ENCODE measurements around the gene USF2. TPM values are rescaled to one million over a fixed set of nuclear protein-coding genes. Genes with fewer than 3 reads are reported as not detected.

USF2 gene
- total and polyA plus RNA-seq, 7 experiments from 2014 or later = 6.8 to 256 (median 218) TPM

DNA sequence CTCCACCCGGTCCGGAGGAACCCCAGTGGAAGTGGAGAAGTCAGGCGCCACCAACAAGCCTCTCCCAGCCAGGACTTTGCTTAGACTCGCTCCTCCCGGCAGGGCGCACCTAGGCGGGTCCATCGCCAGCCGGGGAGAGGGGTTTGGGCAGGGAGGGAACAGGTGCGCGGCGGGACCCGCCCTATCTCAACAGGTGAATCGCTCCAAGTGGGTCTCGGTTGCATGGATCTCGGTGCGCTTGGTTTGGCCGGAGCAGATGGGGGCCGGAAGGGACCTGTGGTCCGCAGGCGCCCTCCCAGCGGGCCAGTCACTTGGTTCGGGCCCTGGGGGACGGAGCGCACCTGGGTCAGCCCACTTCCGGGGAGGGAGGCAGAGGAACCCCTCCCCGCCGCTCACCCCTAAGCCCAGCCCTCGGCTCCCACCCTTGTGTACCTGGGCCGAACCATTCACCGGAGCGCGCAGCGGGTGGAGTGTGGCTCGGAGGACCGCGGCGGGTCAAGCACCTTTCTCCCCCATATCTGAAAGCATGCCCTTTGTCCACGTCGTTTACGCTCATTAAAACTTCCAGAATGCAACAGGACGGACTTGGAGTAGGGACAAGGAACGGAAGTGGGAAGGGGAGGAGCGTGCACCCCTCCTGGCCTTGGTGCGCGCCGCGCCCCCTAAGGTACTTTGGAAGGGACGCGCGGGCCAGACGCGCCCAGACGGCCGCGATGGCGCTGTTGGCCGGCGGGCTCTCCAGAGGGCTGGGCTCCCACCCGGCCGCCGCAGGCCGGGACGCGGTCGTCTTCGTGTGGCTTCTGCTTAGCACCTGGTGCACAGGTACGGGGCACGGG lies 20.2 kb upstream of the USF2 start, which contains the start of gene LSR:
Gene LSR (plus strand): TSS at position 693 of the 836 bp plus-strand sequence. CDS start 21 bp downstream, at position 714.
- no peaks in the 10 kb centered on the region for H3K27me3 ChIP-seq (ENCODE audit: control insufficient read depth in 2 of 2, insufficient read depth in 2 of 2, low read length in 2 of 2)
- DNase-seq (peak; percentile 40 to 77 (median 71)), ATAC-seq (peak; percentile 92)
- intact Hi-C loops (cut with micrococcal nuclease) = loop anchor here in 1 of 2 donors (1.0 kb wide), 3 partner anchors 20 to 107 kb away; partner anchors contain the start of gene USF2
- ChIA-PET POLR2A (interaction anchor here (1.0 to 1.2 kb wide), 2 partner anchors 37 to 43 kb away, joined by 3 to 10 read pairs; no protein-coding TSS in a partner anchor), CTCF (interaction anchor here (1.1 kb wide), 1 partner anchor 239 kb away, joined by 4 read pairs; no protein-coding TSS in a partner anchor)
- H3K36me3 ChIP-seq (ENCODE audit: control insufficient read depth in 2 of 3, insufficient read depth in 3 of 3, low read length in 3 of 3) = no peaks in the 10 kb centered on the region
- H3K27ac ChIP-seq (ENCODE audit: low read depth, low read length) = peak within 1 kb of the TSS; percentile 63
- peak within 1 kb of the TSS; percentile 81 for H3K4me3 ChIP-seq (ENCODE audit: low read length)
- peaks cover 18 to 41% (median 33%) of the 10 kb centered on the region in 7 donors for H3K4me1 Mint-ChIP-seq
- H3K9me3 Mint-ChIP-seq = peaks cover 0 to 14% (median 4%) of the 10 kb centered on the region in 11 donors
- peaks cover 0 to 57% (median 5%) of the 10 kb centered on the region in 5 donors for H3K27me3 Mint-ChIP-seq
- H3K27ac Mint-ChIP-seq = peak within 1 kb of the TSS; percentile 65 to 95 (median 90)
- H3K36me3 Mint-ChIP-seq = peaks cover 0 to 11% (median 7%) of the 10 kb centered on the region in 5 donors
- H3K9me3 ChIP-seq (ENCODE audit: control insufficient read depth in 2 of 3, low read length in 3 of 3) = no peaks in the 10 kb centered on the region
- H3K4me3 Mint-ChIP-seq = peak within 1 kb of the TSS; percentile 87 to 92 (median 92)
- peaks cover 0 to 4% of the 10 kb centered on the region in 2 donors for H3K4me1 ChIP-seq (ENCODE audit: control insufficient read depth in 2 of 2, insufficient read depth in 2 of 2, low read length in 2 of 2)

DNA sequence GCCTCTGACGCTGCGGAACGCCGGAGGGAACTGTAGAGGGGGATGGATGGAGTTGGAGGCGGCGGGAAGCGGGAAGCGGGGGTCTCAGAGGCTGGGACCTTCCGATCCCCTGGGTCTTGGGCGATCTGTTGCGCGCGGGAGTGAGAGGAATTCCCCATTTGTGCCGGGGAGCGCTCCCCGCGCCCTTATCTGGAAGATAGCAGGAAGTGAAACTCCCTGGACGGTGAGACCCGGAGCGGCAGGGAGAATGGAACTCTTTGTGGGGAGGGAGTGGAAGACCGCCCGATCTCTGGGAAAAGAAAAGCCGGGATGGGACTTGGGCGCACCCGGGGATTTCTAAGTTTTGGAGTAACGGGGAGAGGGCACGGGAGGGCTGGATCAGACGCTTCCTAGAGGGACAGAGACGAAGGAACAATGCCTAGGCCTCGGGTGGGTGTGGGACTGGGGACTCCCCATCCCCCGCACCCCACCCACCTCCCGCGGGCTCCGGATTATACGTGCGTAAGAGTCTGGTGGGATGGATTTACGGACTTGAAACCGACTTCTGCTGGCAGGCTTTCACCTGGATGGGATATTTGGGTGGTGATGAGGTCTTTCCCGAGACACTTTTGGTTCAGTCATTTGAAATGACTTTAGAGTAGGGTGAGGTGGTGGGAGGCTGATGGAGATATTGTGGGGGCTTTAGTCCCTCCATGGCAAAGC lies 19.5 kb upstream of the USF2 start:
- Histone ChIP-seq H3K4me3 (ENCODE audit: low read length) (peak overlapping the region; percentile 81), H3K9me3 (ENCODE audit: control insufficient read depth in 2 of 3, low read length in 3 of 3) (no peaks in the 10 kb centered on the region), H3K27me3 (ENCODE audit: control insufficient read depth in 2 of 2, insufficient read depth in 2 of 2, low read length in 2 of 2) (no peaks in the 10 kb centered on the region), H3K4me1 (ENCODE audit: control insufficient read depth in 2 of 2, insufficient read depth in 2 of 2, low read length in 2 of 2) (peaks cover 0 to 4% of the 10 kb centered on the region in 2 donors), H3K27ac (ENCODE audit: low read depth, low read length) (peak overlapping the region; percentile 63), H3K36me3 (ENCODE audit: control insufficient read depth in 2 of 3, insufficient read depth in 3 of 3, low read length in 3 of 3) (no peaks in the 10 kb centered on the region)
- DNase-seq (no peak), ATAC-seq (no peak)
- peaks cover 18 to 41% (median 33%) of the 10 kb centered on the region in 7 donors for H3K4me1 Mint-ChIP-seq
- H3K27me3 Mint-ChIP-seq = peaks cover 0 to 52% (median 5%) of the 10 kb centered on the region in 5 donors
- H3K9me3 Mint-ChIP-seq = peaks cover 0 to 11% (median 0%) of the 10 kb centered on the region in 11 donors
- H3K36me3 Mint-ChIP-seq = peaks cover 0 to 11% (median 4%) of the 10 kb centered on the region in 5 donors
- H3K4me3 Mint-ChIP-seq = peak overlapping the region; percentile 87 to 92 (median 92)
- ChIA-PET POLR2A (interaction anchor here (0.5 kb wide), 1 partner anchor 46 kb away, joined by 3 read pairs; no protein-coding TSS in a partner anchor), CTCF (no interaction called here)
- H3K27ac Mint-ChIP-seq = peak overlapping the region; percentile 43 to 95 (median 88)
- intact Hi-C loops (cut with micrococcal nuclease) = no loop called here

DNA sequence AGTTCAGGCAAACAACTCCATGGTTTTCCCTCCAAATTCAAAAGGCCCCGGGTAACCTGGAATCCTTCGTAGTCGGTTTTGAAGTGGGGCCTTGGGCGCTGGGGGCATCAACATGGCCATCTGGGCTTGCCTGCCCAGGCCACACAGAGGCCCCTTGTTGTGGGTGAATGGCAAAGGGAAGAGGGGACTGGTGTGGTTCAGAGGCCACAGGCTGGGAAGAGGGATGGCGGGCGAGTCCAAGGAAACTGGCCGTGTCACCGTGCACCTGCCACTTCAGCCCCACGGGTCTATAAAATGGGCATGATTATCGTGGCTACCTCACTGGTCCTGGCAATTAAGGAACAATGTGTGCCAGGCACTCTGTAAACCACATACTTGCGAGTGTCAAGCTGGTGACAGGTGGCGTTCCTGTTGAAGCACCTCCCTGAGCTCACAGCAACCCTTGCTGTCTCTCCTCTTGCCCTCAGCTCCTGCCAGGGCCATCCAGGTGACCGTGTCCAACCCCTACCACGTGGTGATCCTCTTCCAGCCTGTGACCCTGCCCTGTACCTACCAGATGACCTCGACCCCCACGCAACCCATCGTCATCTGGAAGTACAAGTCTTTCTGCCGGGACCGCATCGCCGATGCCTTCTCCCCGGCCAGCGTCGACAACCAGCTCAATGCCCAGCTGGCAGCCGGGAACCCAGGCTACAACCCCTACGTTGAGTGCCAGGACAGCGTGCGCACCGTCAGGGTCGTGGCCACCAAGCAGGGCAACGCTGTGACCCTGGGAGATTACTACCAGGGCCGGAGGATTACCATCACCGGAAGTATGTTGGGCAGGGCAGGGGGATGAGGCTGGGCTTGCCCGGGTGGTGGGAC lies 18.7 kb upstream of the USF2 start:
- Histone ChIP-seq H3K4me3 (ENCODE audit: low read length) (peak overlapping the region; percentile 81), H3K27ac (ENCODE audit: low read depth, low read length) (no peak overlapping the region), H3K27me3 (ENCODE audit: control insufficient read depth in 2 of 2, insufficient read depth in 2 of 2, low read length in 2 of 2) (no peaks in the 10 kb centered on the region), H3K9me3 (ENCODE audit: control insufficient read depth in 2 of 3, low read length in 3 of 3) (no peaks in the 10 kb centered on the region), H3K4me1 (ENCODE audit: control insufficient read depth in 2 of 2, insufficient read depth in 2 of 2, low read length in 2 of 2) (peaks cover 0 to 4% of the 10 kb centered on the region in 2 donors), H3K36me3 (ENCODE audit: control insufficient read depth in 2 of 3, insufficient read depth in 3 of 3, low read length in 3 of 3) (peaks cover 0 to 4% (median 0%) of the 10 kb centered on the region in 3 experiments)
- DNase-seq (peak in 1 of 9 donors; percentile 19), ATAC-seq (no peak)
- peak overlapping the region; percentile 43 to 92 (median 84) for H3K27ac Mint-ChIP-seq
- H3K9me3 Mint-ChIP-seq = peaks cover 0 to 7% (median 0%) of the 10 kb centered on the region in 11 donors
- ChIA-PET CTCF (interaction anchor here (0.5 to 0.9 kb wide), 2 partner anchors 10 to 1034 kb away, joined by 3 read pairs; no protein-coding TSS in a partner anchor), POLR2A (interaction anchor here (0.5 to 2.1 kb wide), 9 partner anchors 12 to 108 kb away, joined by 3 to 7 read pairs (median 4); no protein-coding TSS in a partner anchor)
- peak overlapping the region; percentile 87 to 92 (median 92) for H3K4me3 Mint-ChIP-seq
- intact Hi-C loops (cut with micrococcal nuclease) = no loop called here
- H3K27me3 Mint-ChIP-seq = peaks cover 0 to 45% (median 0%) of the 10 kb centered on the region in 5 donors
- peaks cover 18 to 41% (median 34%) of the 10 kb centered on the region in 7 donors for H3K4me1 Mint-ChIP-seq
- H3K36me3 Mint-ChIP-seq = peaks cover 0 to 12% (median 4%) of the 10 kb centered on the region in 5 donors

DNA sequence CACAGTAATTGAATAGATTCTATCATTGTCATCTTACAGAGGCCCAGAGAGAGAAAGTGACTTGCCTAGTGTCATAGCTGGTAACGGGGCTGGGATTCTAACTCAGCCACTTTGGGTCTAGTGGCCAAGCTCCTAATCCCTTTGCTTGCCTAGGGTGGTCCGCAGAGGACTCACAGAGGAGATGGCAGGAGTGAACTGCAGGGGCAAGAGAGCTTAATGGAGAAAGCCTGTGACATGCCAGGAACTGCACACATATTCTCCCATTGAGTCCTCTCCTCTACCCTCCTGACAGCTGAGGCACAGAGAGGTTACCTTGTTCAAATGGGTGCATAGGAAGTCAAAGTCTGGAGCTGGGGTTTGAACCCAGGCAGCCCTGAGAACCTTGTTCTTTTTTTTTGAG lies 17.3 kb upstream of the USF2 start:
- peak in 1 of 9 donors; percentile 15 for DNase-seq
- no peaks in the 10 kb centered on the region for H3K27me3 ChIP-seq (ENCODE audit: control insufficient read depth in 2 of 2, insufficient read depth in 2 of 2, low read length in 2 of 2)
- peak overlapping the region in 3 of 10 donors; percentile 10 to 92 (median 16) for H3K4me3 Mint-ChIP-seq
- H3K9me3 Mint-ChIP-seq = peaks cover 0 to 3% (median 0%) of the 10 kb centered on the region in 11 donors
- intact Hi-C loops (cut with micrococcal nuclease) = no loop called here
- H3K36me3 Mint-ChIP-seq = peaks cover 0 to 14% (median 4%) of the 10 kb centered on the region in 5 donors
- H3K36me3 ChIP-seq (ENCODE audit: control insufficient read depth in 2 of 3, insufficient read depth in 3 of 3, low read length in 3 of 3) = peaks cover 0 to 4% (median 0%) of the 10 kb centered on the region in 3 experiments
- H3K9me3 ChIP-seq (ENCODE audit: control insufficient read depth in 2 of 3, low read length in 3 of 3) = no peaks in the 10 kb centered on the region
- peak overlapping the region in 3 of 9 donors; percentile 71 to 82 (median 80) for H3K27ac Mint-ChIP-seq
- peaks cover 18 to 49% (median 42%) of the 10 kb centered on the region in 7 donors for H3K4me1 Mint-ChIP-seq
- no peak for ATAC-seq
- H3K4me3 ChIP-seq (ENCODE audit: low read length) = no peak overlapping the region
- H3K27me3 Mint-ChIP-seq = peaks cover 0 to 36% (median 0%) of the 10 kb centered on the region in 5 donors
- peaks cover 0 to 4% of the 10 kb centered on the region in 2 donors for H3K4me1 ChIP-seq (ENCODE audit: control insufficient read depth in 2 of 2, insufficient read depth in 2 of 2, low read length in 2 of 2)
- ChIA-PET CTCF (interaction anchor here (0.9 to 1.0 kb wide), 2 partner anchors 13 to 26 kb away, joined by 4 to 6 read pairs; no protein-coding TSS in a partner anchor), POLR2A (interaction anchor here (1.2 to 2.1 kb wide), 6 partner anchors 11 to 110 kb away, joined by 4 to 7 read pairs (median 5); no protein-coding TSS in a partner anchor)
- H3K27ac ChIP-seq (ENCODE audit: low read depth, low read length) = no peak overlapping the region

DNA sequence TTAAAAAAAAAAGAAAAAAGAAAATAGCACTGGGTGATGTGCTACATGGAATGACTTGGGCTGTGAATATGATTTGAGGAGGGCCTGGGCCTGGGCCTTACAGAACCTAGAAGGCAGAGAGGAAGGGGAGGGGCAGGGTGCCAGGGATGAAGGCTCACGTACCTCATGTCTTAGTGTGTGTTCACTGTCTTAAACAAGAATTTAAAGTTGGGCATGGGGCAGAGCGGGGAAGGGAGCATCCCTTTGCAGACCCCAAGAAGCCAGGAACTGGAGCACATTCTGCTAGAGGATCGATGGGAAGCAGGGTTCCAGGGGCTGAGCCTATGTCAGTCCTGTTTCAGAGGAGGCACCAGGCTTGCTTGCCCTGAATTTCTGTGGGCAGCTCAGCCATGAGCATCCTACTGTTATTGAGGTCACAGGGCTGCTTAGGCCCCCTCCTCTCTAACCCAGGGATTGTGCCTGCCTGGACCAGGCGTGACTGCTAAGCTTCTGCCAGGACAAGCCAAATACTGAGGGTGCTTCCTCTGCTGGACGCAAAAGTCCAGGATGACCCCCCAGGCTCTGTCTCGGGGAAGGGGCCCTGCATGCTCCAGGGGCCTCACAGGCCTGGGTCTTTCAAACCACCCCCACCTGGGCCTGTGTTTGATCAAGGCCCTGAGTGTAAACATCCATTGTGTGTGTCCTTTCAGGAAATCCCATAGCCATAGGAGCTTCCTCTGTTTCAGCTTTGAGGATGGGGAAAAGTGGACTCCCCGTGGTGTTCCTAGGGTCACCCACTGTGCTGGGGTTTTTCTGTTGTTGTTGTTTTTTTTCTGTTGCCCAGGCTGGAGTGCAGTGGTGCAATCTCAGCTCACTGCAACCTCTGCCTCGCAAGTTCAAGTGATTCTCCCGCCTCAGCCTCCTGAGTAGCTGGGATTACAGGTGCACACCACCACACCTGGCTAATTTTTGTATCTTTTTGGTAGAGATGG lies 15.2 kb upstream of the USF2 start:
- POLR2A ChIA-PET = interaction anchor here (1.1 to 5.9 kb wide), 2 partner anchors 13 to 97 kb away, joined by 3 to 40 read pairs; partner anchors contain the start of gene USF2

More for the DNA sequence above, 15.2 kb upstream of the USF2 start:
- Histone ChIP-seq H3K27me3 (ENCODE audit: control insufficient read depth in 2 of 2, insufficient read depth in 2 of 2, low read length in 2 of 2) (no peaks in the 10 kb centered on the region), H3K9me3 (ENCODE audit: control insufficient read depth in 2 of 3, low read length in 3 of 3) (no peaks in the 10 kb centered on the region), H3K36me3 (ENCODE audit: control insufficient read depth in 2 of 3, insufficient read depth in 3 of 3, low read length in 3 of 3) (peaks cover 0 to 4% (median 0%) of the 10 kb centered on the region in 3 experiments), H3K27ac (ENCODE audit: low read depth, low read length) (no peak overlapping the region), H3K4me1 (ENCODE audit: control insufficient read depth in 2 of 2, insufficient read depth in 2 of 2, low read length in 2 of 2) (peaks cover 0 to 12% of the 10 kb centered on the region in 2 donors), H3K4me3 (ENCODE audit: low read length) (no peak overlapping the region)
- Mint-ChIP-seq H3K27ac (peak overlapping the region in 3 of 9 donors; percentile 9 to 81 (median 24)), H3K36me3 (peaks cover 0 to 14% (median 4%) of the 10 kb centered on the region in 5 donors), H3K4me3 (no peak overlapping the region), H3K27me3 (peaks cover 0 to 20% (median 0%) of the 10 kb centered on the region in 5 donors), H3K9me3 (peaks cover 0 to 1% (median 0%) of the 10 kb centered on the region in 11 donors), H3K4me1 (peaks cover 21 to 55% (median 47%) of the 10 kb centered on the region in 7 donors)
- no peak for DNase-seq
- CTCF ChIA-PET = no interaction called here
- no peak for ATAC-seq
- intact Hi-C loops (cut with micrococcal nuclease) = no loop called here

All from naive thymus-derived CD4-positive, alpha-beta T cell (primary cell).